ENCODE results near the gene PPP1R26. TPM values are rescaled to one million over a fixed set of nuclear protein-coding genes. Genes with fewer than 3 reads are reported as not detected.
A peak's percentile ranks its signal among the peaks of the same experiment; 100 is the strongest.

Gene PPP1R26
- total and polyA plus RNA-seq, 2 of the 13 experiments (the other 11 are each of a cell fraction or from before 2014, with no cell fraction given): 8.6 to 11.6 TPM

- TF ChIP-seq ZNF597 (CRISPR knock-in tag; IDR thresholded peaks at IDR 0.05): no peak
- TF ChIP-seq, protein P1, sequence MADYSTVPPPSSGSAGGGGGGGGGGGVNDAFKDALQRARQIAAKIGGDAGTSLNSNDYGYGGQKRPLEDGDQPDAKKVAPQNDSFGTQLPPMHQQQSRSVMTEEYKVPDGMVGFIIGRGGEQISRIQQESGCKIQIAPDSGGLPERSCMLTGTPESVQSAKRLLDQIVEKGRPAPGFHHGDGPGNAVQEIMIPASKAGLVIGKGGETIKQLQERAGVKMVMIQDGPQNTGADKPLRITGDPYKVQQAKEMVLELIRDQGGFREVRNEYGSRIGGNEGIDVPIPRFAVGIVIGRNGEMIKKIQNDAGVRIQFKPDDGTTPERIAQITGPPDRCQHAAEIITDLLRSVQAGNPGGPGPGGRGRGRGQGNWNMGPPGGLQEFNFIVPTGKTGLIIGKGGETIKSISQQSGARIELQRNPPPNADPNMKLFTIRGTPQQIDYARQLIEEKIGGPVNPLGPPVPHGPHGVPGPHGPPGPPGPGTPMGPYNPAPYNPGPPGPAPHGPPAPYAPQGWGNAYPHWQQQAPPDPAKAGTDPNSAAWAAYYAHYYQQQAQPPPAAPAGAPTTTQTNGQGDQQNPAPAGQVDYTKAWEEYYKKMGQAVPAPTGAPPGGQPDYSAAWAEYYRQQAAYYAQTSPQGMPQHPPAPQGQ (CRISPR knock-in tag; IDR thresholded peaks at IDR 0.05; ENCODE audit: borderline replicate concordance): no peak
- peak; percentile 43; the same call in 1 of the 2 replicates for TF ChIP-seq BCL6 (CRISPR knock-in tag; IDR thresholded peaks at IDR 0.05)
- no peak for TF ChIP-seq TCF7 (IDR thresholded peaks at IDR 0.05; ENCODE audit: low read depth)
- TF ChIP-seq SUZ12 (IDR thresholded peaks at IDR 0.05; ENCODE audit: low read depth, low read length): no peak
- TF ChIP-seq GATAD1 (CRISPR knock-in tag; IDR thresholded peaks at IDR 0.05): 0 out of 2 replicates have a peak, but pooled peaks have one; percentile 17
- no peak for TF ChIP-seq KDM5A (IDR thresholded peaks at IDR 0.05; ENCODE audit: borderline replicate concordance, low read length)
- TF ChIP-seq TIGD3 (CRISPR knock-in tag; IDR thresholded peaks at IDR 0.05; ENCODE audit: borderline replicate concordance): no peak
- no peak for TF ChIP-seq ZBTB10 (CRISPR knock-in tag; IDR thresholded peaks at IDR 0.05; ENCODE audit: borderline replicate concordance)
- TF ChIP-seq FOXK1 (CRISPR knock-in tag; IDR thresholded peaks at IDR 0.05; ENCODE audit: borderline replicate concordance, low read depth): no peak
- no peak for TF ChIP-seq ZNF569 (CRISPR knock-in tag; IDR thresholded peaks at IDR 0.05; ENCODE audit: borderline replicate concordance)
- TF ChIP-seq PHF5A (CRISPR knock-in tag; IDR thresholded peaks at IDR 0.05; ENCODE audit: low read depth, unreplicated experiment): no peak
- TF ChIP-seq ETV5 (CRISPR knock-in tag; IDR thresholded peaks at IDR 0.05; ENCODE audit: borderline replicate concordance): peak; percentile 27; the same call in 1 of the 2 replicates
- no peak for TF ChIP-seq ZNF552 (CRISPR knock-in tag; IDR thresholded peaks at IDR 0.05; ENCODE audit: borderline replicate concordance)
- TF ChIP-seq DPF2 (CRISPR knock-in tag; IDR thresholded peaks at IDR 0.05; ENCODE audit: borderline replicate concordance, low read depth): peak; percentile 42; the same call in 1 of the 2 replicates
- TF ChIP-seq, protein P2, sequence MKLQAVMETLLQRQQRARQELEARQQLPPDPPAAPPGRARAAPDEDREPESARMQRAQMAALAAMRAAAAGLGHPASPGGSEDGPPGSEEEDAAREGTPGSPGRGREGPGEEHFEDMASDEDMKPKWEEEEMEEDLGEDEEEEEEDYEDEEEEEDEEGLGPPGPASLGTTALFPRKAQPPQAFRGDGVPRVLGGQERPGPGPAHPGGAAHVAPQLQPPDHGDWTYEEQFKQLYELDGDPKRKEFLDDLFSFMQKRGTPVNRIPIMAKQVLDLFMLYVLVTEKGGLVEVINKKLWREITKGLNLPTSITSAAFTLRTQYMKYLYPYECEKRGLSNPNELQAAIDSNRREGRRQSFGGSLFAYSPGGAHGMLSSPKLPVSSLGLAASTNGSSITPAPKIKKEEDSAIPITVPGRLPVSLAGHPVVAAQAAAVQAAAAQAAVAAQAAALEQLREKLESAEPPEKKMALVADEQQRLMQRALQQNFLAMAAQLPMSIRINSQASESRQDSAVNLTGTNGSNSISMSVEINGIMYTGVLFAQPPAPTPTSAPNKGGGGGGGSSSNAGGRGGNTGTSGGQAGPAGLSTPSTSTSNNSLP (IDR thresholded peaks at IDR 0.05; ENCODE audit: low read depth, low read length): no peak
Observed at GRCh38 chr9:135490980-135491464, 11.4 kb downstream of the PPP1R26 start (continued).

All from HepG2 (cell line).